HG03342 (cell line): ENCODE measurements around the gene LRRC75B.
"Not testable (repeated sequence)": the region's sequence is repeated elsewhere in the genome, so short reads cannot be mapped to it uniquely, and the experiment has no call there.

Experiments used
- ATAC-seq: cut with Tn5 transposase; IDR thresholded peaks from one replicate; pipeline ENCODE4 v1.9.1; 2021; ENCODE audit warnings: mild to moderate bottlenecking, moderate library complexity; ENCODE audit not compliant: unreplicated experiment

The LRRC75B gene

GRCh38 chr22:24555165-24556039, 37.5 kb downstream of the LRRC75B start, which contains the start of gene SNRPD3:
Gene SNRPD3, plus strand, starts transcription at chr22:24555999. Its CDS starts 1,676 bp downstream, at chr22:24557675.
- peak; percentile 69 for ATAC-seq

GRCh38 chr22:24554313-24555164, 38.3 kb downstream of the LRRC75B start, which contains the start of gene GUCD1:
Gene GUCD1, minus strand, starts transcription at chr22:24555138. Its CDS starts 147 bp downstream, at chr22:24554991.
- peak; percentile 11 for ATAC-seq

GRCh38 chr22:24553597-24554312, 39.1 kb downstream of the LRRC75B start:
- no peak for ATAC-seq

GRCh38 chr22:24552503-24553286, 40.2 kb downstream of the LRRC75B start:
- not testable (repeated sequence) for ATAC-seq

- no peak for ATAC-seq
Measured at GRCh38 chr22:24550902-24551435, 41.9 kb downstream of the LRRC75B start.

GRCh38 chr22:24550028-24550901, 42.6 kb downstream of the LRRC75B start:
- no peak for ATAC-seq

GRCh38 chr22:24548812-24549211, 44.1 kb downstream of the LRRC75B start:
- no peak for ATAC-seq

GRCh38 chr22:24543679-24544243, 49.1 kb downstream of the LRRC75B start:
- no peak for ATAC-seq

GRCh38 chr22:24543185-24543601, 49.7 kb downstream of the LRRC75B start:
- no peak for ATAC-seq

- no peak for ATAC-seq
Measured at GRCh38 chr22:24542641-24543040, 50.2 kb downstream of the LRRC75B start.

- no peak for ATAC-seq
Measured at GRCh38 chr22:24541681-24542515, 51.0 kb downstream of the LRRC75B start.

- no peak for ATAC-seq
Measured at GRCh38 chr22:24540470-24540869, 52.4 kb downstream of the LRRC75B start.

GRCh38 chr22:24536089-24536488, 56.8 kb downstream of the LRRC75B start:
- no peak for ATAC-seq
